ENCODE measurements around the gene PRM3. TPM values are rescaled to one million over a fixed set of nuclear protein-coding genes. Genes with fewer than 3 reads are reported as not detected.

The PRM3 gene
- polyA plus RNA-seq, 2 of the 4 experiments (the other 2 are of a cell fraction): not detected

- Histone ChIP-seq H3K4me1 (peaks cover 27% of the 10 kb centered on the region), H3K9me3 (no peaks in the 10 kb centered on the region), H3K4me2 (no peak overlapping the region), H3K4me3 (no peak overlapping the region), H3K27ac (peak overlapping the region; percentile 44 to 70; a peak in 4 of 6 replicates)
- FAIRE-seq: no peak
- peak in 1 of 2 experiments; percentile 38 for DNase-seq (ENCODE audit: low read depth in 1 of 2, low spot score in 1 of 2)
- POLR2A ChIA-PET: no interaction called here
- peak; percentile 39 to 48; a peak in 3 of 6 replicates for ATAC-seq
- WGBS (ENCODE audit: missing lambda C conversion rate): 69% methylated on average over 13 of the region's 13 CpGs
- TF ChIP-seq CBX8 (IDR thresholded peaks at IDR 0.05) (no peak), NFE2L2 (conservative IDR thresholded peaks at IDR 0.05; ENCODE audit: low read length) (no peak), JUN (IDR thresholded peaks at IDR 0.05) (no peak), ZC3H11A (IDR thresholded peaks at IDR 0.05) (no peak), POLR2A (IDR thresholded peaks at IDR 0.05; ENCODE audit: low read length) (no peak), CBX2 (IDR thresholded peaks at IDR 0.05; ENCODE audit: borderline replicate concordance, low read depth) (no peak), HOXA7 (CRISPR knock-in tag; IDR thresholded peaks at IDR 0.05) (no peak), FOXS1 (CRISPR knock-in tag; IDR thresholded peaks at IDR 0.05) (no peak), GATA3 (IDR thresholded peaks at IDR 0.05; ENCODE audit: borderline replicate concordance) (no peak), ATOH8 (CRISPR knock-in tag; IDR thresholded peaks at IDR 0.05; ENCODE audit: low read depth) (no peak), ZFP36 (IDR thresholded peaks at IDR 0.05; ENCODE audit: borderline replicate concordance, partially characterized antibody) (no peak)
- CTCF ChIA-PET: interaction anchor here (0.6 kb wide), 1 partner anchor 41 kb away, joined by 3 read pairs; no protein-coding TSS in a partner anchor
Measured at GRCh38 chr16:11315510-11315909, 42.1 kb upstream of the PRM3 start.

- H3K4me1 ChIP-seq: peaks cover 22% of the 10 kb centered on the region
- ATAC-seq (no peak), FAIRE-seq (no peak), DNase-seq (ENCODE audit: low read depth in 1 of 2, low spot score in 1 of 2) (no peak)
- no peak overlapping the region for H3K4me2 ChIP-seq
- no peaks in the 10 kb centered on the region for H3K9me3 ChIP-seq
- 84% methylated on average over 8 of the region's 8 CpGs for WGBS (ENCODE audit: missing lambda C conversion rate)
- POLR2A ChIA-PET: no interaction called here
- peak overlapping the region in 1 of 2 experiments; percentile 70; a peak in 1 of 6 replicates for H3K27ac ChIP-seq
- CTCF ChIA-PET: interaction anchor here (0.6 kb wide), 1 partner anchor 22 kb away, joined by 3 read pairs; no protein-coding TSS in a partner anchor
- no peak overlapping the region for H3K4me3 ChIP-seq
- TF ChIP-seq SREBF2 (IDR thresholded peaks at IDR 0.05) (no peak), SMC3 (IDR thresholded peaks at IDR 0.05) (no peak), CHD2 (IDR thresholded peaks at IDR 0.05; ENCODE audit: low read length, partially characterized antibody) (no peak), CEBPB (IDR thresholded peaks at IDR 0.05) (no peak), JUN (IDR thresholded peaks at IDR 0.05) (no peak), RCOR1 (IDR thresholded peaks at IDR 0.05; ENCODE audit: low read depth, low read length) (no peak)
Measured at GRCh38 chr16:11314309-11314894, 41.0 kb upstream of the PRM3 start.

GRCh38 chr16:11313493-11314308, 40.3 kb upstream of the PRM3 start:
- no peak for DNase-seq (ENCODE audit: low read depth in 1 of 2, low spot score in 1 of 2)
- CTCF ChIA-PET: interaction anchor here (0.6 kb wide), 1 partner anchor 21 kb away, joined by 3 read pairs; no protein-coding TSS in a partner anchor
- WGBS (ENCODE audit: missing lambda C conversion rate): 93% methylated on average over 8 of the region's 9 CpGs

More at GRCh38 chr16:11313493-11314308, 40.3 kb upstream of the PRM3 start:
- peaks cover 22% of the 10 kb centered on the region for H3K4me1 ChIP-seq
- no peak overlapping the region for H3K4me2 ChIP-seq
- no peaks in the 10 kb centered on the region for H3K9me3 ChIP-seq
- no peak for ATAC-seq
- FAIRE-seq: no peak
- H3K27ac ChIP-seq: peak overlapping the region in 1 of 2 experiments; percentile 78; a peak in 1 of 6 replicates
- no peak for TF ChIP-seq MAX (IDR thresholded peaks at IDR 0.05)
- TF ChIP-seq CTCF (IDR thresholded peaks at IDR 0.05): no peak
- no peak overlapping the region for H3K4me3 ChIP-seq
- POLR2A ChIA-PET: interaction anchor here (2.4 kb wide), 1 partner anchor 58 kb away, joined by 8 read pairs; the partner anchor contains the start of gene SOCS1

Data from A549 (cell line).